NCI-H526 treated with DMSO at 0.1 percent for 48 hours (cell line): Measurements from ENCODE around the gene ATG4D.

ENCODE experiments used
- DNase-seq: peaks from one replicate; lab custom pipeline; 2025; lab: John Stamatoyannopoulos, UW

ATG4D gene

GRCh38 chr19:10543420-10544241, at the start of gene ATG4D:
Gene ATG4D, plus strand, starts transcription at chr19:10543904. Its CDS starts 187 bp downstream, at chr19:10544091.
- DNase-seq, result peak; percentile 81

DNA sequence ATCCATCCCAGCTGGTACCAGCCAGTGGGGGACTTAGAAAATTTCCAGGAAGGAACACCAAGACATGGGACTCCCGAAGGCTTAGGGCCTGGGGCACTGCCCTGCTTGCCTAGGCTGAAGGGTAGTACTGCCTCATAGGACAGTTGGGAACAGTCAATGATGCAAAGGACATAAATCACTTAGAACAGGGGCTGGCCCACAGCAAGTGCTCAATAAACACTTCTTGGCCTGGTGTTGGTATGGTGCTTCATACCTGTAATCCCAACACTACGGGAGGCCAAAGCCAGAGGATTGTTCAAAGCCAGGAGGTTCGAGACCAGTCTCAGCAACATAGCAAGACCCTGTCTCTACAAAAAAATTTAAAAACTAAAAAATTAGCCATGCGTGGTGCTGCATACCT, 46.3 kb upstream of the ATG4D start:
- no peak for DNase-seq

DNA sequence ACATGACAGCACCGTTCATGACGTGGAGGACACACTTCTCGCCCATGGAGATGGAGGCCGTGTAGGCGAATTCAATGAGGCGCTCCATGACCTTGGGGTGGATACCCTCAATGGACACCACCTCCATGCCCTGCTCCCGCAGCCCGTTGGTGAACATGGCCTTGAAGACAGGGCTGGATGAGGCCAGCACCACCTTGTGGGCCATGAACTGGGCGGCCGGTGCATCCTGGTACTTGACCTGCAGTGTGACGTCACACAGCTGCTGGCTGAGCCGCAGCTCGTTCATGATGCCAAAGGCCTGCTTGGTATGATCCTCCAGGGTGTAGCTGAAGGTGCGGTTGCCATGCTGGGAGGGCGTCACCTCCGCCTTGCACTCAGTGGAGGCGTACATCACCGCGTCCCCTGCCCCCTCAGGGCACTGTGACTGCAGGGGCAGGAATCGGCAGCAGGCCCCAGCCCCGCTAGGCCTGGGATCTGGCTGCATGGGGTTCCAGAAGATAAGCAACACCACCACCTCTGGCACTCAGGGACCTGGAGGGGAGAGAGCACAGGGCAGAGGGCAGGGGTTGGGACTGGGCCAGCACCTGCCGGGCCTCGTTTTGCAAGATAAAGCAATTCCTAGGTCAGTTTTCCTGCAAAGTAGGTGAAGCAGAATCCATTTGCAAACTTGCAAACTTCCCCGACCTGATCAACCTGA, 44.0 kb upstream of the ATG4D start:
- DNase-seq, result no peak

GRCh38 chr19:10500247-10500592, 43.5 kb upstream of the ATG4D start:
- no peak for DNase-seq

DNA sequence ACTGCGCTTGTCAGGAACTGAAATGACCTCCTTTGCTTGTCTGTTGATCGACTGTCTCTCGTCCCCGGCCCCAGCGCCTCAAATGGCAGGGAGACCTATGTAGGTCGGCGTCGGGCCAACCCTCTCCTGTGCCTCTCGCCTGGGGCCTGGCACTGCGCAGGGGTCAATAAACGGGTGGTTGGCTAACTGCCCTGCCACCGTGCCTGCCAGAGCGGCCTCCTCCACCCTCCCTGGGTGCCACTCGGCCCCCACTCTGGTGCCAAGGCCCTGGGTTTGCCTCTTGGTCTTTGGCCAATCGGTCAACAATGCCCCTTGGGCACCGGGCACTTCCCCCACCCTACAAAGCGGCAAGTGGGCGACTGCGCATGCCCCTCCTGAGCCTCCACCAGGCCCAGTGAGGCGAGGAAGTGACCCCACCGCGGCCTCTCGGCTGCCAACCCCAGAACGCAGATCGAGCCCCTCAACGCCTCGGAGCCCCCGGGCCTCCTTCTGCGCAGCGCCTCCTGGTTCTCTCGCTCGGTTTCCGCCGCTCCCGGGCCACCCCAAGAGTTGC, 41.7 kb upstream of the ATG4D start:
- DNase-seq, result no peak

- peak; percentile 68 for DNase-seq
Observed at GRCh38 chr19:10502524-10503001, 41.1 kb upstream of the ATG4D start.

DNA sequence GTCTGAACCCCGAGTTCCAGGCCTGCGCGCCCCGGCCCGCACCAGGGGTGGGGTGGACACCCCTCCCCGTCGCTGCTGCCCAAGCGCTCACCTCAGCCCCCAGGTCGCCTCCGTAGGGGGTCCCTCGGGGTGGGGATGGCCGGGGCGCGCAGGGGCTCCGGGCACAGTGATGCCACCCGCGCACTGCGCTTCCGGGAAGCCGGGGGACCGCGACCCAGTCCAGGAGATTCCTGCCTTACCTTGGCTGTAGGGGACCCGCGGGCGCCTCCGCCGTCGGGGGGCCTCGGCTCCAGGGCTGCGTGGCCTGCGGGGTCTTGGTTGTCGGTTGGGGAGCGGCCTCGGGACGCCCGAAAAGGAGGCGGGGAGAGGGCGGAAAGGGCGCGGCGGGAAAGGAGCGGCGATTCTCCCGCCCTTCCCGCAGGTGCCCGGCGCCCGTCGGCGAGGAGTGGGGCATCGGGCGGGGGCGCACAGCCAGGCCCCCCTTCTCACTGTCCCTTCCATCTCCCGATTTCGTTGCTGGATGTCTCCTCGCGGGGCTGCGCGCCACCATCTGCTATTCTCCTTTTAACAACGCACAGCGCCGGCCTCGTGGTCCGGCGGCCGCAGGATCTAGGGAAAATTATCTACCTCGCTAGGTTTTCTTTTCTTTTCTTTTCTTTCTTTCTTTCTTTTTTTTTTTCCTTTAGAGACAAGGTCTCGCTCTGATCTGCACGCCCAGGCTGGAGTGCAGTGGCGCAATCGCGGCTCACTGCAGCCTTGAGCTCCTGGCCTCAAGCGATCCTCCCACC, 40.5 kb upstream of the ATG4D start, which contains the start of gene KEAP1:
Gene KEAP1 (minus strand): TSS at position 355 of the 788 bp plus-strand sequence. CDS start 3,323 bp downstream, outside the sequence.
- DNase-seq, result no peak

DNA sequence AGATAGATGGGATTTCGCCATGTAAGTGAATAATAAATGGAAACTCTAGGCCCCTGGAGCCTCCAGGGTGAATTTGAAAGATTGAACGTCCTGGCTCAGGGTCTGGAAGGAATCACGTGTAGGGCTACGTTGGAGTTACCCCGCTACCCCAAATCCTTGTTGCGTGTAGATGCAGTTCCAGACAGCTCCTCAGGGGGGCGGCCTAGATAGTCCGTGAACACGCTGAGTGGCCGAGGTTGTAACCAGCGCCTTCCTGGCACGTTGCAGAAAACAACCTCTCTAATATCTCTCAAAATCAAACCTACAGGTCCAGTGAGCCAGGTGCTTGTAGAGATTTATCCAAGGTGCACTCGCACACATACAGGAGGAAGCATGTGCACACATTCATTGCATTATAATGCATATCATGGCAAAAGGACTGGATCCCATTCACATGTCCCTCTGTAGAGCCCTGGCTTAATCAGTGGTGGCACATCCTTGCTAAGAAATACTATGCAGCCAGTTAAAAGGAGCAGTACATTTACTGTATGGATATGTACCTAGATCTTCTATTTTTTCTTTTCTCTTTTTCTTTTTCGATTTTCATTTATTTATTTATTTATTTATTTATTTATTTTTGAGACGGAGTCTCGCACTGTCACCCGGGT, 38.0 kb upstream of the ATG4D start:
- DNase-seq, result no peak

DNA sequence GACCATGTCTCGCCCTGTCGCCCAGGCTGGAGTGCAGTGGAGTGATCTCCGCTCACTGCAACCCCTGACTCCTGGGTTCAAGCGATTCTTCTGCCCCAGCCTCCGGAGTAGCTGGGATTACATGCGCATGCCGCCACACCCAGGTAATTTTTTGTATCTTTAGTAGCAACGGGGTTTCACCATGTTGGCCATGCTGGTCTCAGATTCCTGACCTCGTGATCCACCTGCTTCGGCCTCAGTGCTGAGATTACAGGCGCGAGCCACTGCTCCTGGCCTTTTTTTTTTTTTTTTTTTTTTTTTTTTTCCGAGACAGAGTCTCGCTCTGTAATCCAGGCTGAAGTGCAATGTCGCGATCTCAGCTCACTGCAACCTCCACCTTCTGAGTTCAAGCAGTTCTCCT, 35.7 kb upstream of the ATG4D start:
- no peak for DNase-seq

GRCh38 chr19:10508707-10509106, 35.0 kb upstream of the ATG4D start:
- no peak for DNase-seq

DNA sequence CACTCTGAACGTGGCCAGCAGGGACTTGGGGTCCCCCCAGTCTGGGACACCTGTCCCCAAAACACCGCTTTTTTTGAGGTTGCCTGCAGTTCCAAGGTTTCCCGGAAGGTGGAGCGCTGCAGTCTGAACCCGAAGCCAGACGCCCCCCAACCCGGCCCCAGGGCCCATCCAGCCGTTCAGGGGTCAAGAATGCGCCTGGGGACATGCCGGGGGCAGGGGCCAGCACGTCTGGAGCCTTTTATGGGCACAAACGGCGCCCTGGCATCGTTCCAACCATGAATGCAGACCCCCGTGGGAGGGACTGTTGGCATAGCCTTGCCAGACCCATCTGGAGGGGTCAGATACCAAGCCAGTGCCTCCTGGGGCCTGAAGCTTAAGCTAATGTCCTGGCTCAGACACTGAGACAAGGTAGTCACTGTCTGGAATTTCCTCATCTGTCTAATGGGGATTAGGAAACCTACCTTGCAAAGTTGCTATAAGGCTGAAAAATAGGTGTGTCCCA, 33.4 kb upstream of the ATG4D start:
- DNase-seq, result no peak

GRCh38 chr19:10513223-10513622, 30.5 kb upstream of the ATG4D start:
- no peak for DNase-seq

GRCh38 chr19:10514211-10515145, 29.2 kb upstream of the ATG4D start:
- no peak for DNase-seq

DNA sequence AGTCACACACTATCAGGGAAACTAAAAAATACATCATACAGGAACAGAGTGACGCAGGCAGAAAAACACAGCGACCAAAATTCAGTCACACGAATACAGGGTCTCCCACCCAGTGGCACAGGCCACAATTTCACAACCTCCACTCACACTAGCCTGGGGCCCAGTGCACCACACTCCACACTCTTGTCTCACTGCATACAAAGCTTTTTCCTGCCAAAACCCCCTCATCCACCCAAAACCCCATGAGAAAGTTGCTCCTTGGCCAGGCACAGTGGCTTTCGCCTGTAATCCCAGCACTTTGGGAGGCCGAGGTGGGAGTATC, 27.7 kb upstream of the ATG4D start:
- DNase-seq, result no peak

- DNase-seq, result no peak
Observed at GRCh38 chr19:10516671-10517286, 26.9 kb upstream of the ATG4D start.

- DNase-seq, result no peak
Observed at GRCh38 chr19:10517361-10517759, 26.3 kb upstream of the ATG4D start, which contains the start of gene S1PR5. Gene S1PR5, minus strand, starts transcription at chr19:10517447. Its CDS starts 2,436 bp downstream, at chr19:10515011.

DNA sequence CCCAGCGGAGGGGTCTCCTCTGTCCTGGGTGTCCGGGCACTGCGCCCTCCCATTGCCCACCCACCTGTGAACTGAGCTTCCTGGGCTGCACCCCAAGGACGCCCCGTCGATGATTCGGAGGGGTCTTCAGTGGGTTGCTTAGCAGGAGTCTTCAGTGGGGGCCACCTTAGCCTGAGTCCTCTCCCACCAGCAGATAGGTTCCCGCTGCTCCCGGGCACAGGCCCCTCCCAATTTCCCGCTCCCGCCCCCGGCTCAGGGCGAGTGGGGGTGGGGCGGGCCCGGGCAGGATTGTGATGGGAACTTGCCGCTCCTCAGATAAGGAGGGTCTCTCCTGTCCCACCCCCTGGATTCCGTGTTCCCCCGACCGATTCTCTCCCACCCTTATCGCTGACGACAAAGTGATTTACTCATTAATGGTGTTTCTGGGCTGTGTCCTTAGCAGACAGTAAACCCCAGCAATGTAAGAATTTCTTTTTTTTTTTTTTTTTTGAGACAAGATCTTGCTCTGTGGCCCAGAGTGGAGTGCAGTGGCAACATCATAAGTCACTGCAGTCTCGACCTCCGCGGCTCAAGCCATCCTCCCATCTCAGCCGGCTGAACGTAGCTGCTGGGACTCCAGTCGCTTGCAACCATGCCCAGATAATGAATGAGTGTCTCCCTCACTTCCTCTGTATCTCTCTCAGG, 25.8 kb upstream of the ATG4D start:
- DNase-seq, result no peak

GRCh38 chr19:10518444-10519361, 25.0 kb upstream of the ATG4D start:
- DNase-seq, result no peak
